Left lung (tissue), 10 donors: Measurements from ENCODE around the gene ENAH. TPM values are rescaled to one million over a fixed set of nuclear protein-coding genes. Genes with fewer than 3 reads are reported as not detected.

Experiments
- ATAC-seq: fragments of 200-7000 bp; cut with Tn5 transposase; one replicate; pipeline ENCODE4 v1.9.1; 2020; ENCODE audit warnings: moderate library complexity
- DNase-seq, 4 donors: peaks; one replicate each; pipeline ENCODE4 v3.0.0-alpha.2; 2013 to 2020
- H3K27ac ChIP-seq, 2 donors: fragments of 200-600 bp; sonication (generic) in 1 of 2; one replicate each; pipeline versions ENCODE4 v1.5.0 to v1.8.0; 2020 to 2021
- H3K27me3 ChIP-seq, 2 donors: fragments of 200-600 bp; sonication (generic) in 1 of 2; one replicate each; pipeline versions ENCODE4 v1.5.0 to v1.8.0; 2020 to 2021
- H3K36me3 ChIP-seq, 2 donors: fragments of 200-600 bp; sonication (generic) in 1 of 2; one replicate each; pipeline versions ENCODE4 v1.5.0 to v1.8.0; 2020 to 2021
- H3K4me1 ChIP-seq, 2 donors: fragments of 200-600 bp; one replicate each; pipeline ENCODE4 v1.8.0; 2021
- H3K4me3 ChIP-seq, 2 donors: fragments of 200-600 bp; sonication (generic) in 1 of 2; one replicate each; pipeline versions ENCODE4 v1.5.0 to v1.8.0; 2020 to 2021; ENCODE audit warnings: mild to moderate bottlenecking in 1 of 2
- H3K9me3 ChIP-seq, 2 donors: fragments of 200-600 bp; sonication (generic) in 1 of 2; one replicate each; pipeline versions ENCODE4 v1.5.0 to v1.8.0; 2020 to 2021
- intact Hi-C, 2 donors: fragments of 100-400 bp; cut with DNase I; formaldehyde crosslinking; loops; one replicate each; pipeline versions ENCODE4 v1.11.2 to v1.14.2; 2022
- polyA plus RNA-seq, 6 donors: library from polyadenylated mRNA; unstranded; fragments of 120-200 nt; gene quantifications; one replicate each; pipeline ENCODE4 v1.2.1, GENCODE V29; 2013; ENCODE audit not compliant: insufficient read length in 6 of 6
- total RNA-seq, 2 donors: library from RNA; stranded (reverse); fragmentation: NEBNext Ultra II Directional; extraction: Animal tissue kit (Norgen Biotek cat#: 25700); gene quantifications; one replicate each; pipeline ENCODE4 v1.2.1, GENCODE V29; 2021
- TF ChIP-seq, protein P1 (sequence below), 2 donors: fragments of 200-600 bp; sonication (generic) in 1 of 2; IDR thresholded peaks; one replicate each; pipeline versions ENCODE4 v1.5.0 to v1.8.0; 2021; ENCODE audit warnings: antibody characterized with exemption in 2 of 2
- donor health status: DM: no; HTN: yes; CAD: no.
- donor health status: DM: no; HTN: no; CAD: no.

ENAH gene
- total and polyA plus RNA-seq, 8 donors, result 106 to 255 (median 237) TPM

DNA sequence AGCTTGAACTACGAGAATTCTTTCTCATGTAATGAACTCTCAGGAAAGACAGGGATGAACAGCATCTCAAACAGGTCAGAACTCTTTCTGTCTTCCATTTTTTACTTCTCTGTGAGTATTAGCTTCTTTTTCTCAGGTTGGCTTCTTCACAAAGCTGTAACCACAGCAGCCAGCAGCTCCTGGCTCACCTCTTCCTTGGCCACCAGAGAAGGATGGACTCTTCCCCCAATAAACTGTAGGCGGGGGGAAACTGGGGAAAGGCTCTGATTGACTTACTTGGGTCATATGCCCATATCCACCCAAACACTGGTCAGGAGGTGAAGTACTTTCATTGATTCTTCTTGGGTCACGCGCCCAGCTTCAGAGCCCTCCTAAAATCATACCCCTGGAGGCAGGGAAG is 14.4 kb upstream of the ENAH start:
- H3K4me1 ChIP-seq, result no peaks in the 10 kb centered on the region
- TF ChIP-seq, protein P1, sequence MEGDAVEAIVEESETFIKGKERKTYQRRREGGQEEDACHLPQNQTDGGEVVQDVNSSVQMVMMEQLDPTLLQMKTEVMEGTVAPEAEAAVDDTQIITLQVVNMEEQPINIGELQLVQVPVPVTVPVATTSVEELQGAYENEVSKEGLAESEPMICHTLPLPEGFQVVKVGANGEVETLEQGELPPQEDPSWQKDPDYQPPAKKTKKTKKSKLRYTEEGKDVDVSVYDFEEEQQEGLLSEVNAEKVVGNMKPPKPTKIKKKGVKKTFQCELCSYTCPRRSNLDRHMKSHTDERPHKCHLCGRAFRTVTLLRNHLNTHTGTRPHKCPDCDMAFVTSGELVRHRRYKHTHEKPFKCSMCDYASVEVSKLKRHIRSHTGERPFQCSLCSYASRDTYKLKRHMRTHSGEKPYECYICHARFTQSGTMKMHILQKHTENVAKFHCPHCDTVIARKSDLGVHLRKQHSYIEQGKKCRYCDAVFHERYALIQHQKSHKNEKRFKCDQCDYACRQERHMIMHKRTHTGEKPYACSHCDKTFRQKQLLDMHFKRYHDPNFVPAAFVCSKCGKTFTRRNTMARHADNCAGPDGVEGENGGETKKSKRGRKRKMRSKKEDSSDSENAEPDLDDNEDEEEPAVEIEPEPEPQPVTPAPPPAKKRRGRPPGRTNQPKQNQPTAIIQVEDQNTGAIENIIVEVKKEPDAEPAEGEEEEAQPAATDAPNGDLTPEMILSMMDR (IDR thresholded peaks at IDR 0.05), result no peak
- H3K36me3 ChIP-seq, result no peaks in the 10 kb centered on the region
- no peak overlapping the region for H3K4me3 ChIP-seq
- no peaks in the 10 kb centered on the region for H3K9me3 ChIP-seq
- no peak for ATAC-seq
- no peaks in the 10 kb centered on the region for H3K27me3 ChIP-seq
- H3K27ac ChIP-seq, result no peak overlapping the region
- intact Hi-C loops, result no loop called here
- no peak for DNase-seq

DNA sequence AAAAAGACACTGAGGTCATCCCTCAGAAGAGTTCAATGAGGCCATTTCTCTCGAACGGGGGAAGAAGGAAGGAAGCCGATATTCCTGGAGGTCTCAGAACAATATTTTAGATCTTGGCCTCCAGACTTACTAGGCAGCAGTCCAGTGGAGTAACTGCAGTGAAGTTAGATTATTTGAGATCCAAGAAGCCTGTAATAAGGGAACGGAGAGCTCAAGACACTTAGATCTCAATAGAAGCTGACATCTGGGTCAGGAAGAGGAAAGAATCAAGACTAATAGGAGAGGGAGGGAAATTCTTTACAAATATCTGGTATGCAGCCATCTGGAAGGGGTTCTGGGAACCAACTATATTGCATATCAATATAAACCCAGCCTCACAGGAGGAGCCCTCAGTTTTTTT is 13.6 kb upstream of the ENAH start:
- TF ChIP-seq, protein P1 (IDR thresholded peaks at IDR 0.05), result no peak
- H3K27ac ChIP-seq, result no peak overlapping the region
- H3K27me3 ChIP-seq, result no peaks in the 10 kb centered on the region
- DNase-seq (no peak), ATAC-seq (no peak)
- intact Hi-C loops, result no loop called here
- no peaks in the 10 kb centered on the region for H3K9me3 ChIP-seq
- H3K36me3 ChIP-seq, result no peaks in the 10 kb centered on the region
- H3K4me3 ChIP-seq, result no peak overlapping the region
- H3K4me1 ChIP-seq, result no peaks in the 10 kb centered on the region

DNA sequence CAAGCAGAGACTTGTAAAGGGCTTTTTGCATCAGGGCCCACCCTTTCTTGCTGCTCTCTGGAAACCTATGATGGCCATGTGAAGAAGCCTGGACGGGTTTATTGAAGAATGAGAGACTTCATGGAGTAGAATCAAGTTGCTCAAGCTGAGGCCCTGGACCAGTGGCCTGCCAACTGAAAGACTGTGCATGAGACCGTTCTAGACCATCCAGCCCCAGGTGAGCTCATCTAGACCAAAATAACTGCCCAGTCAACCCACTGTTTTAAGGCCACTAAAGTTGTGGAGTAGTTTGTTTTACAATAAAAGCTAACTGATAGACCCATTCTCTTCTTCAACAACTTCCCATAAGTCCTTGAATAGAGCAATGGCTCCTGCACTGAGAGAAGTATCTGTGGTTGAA is 11.8 kb upstream of the ENAH start:
- ATAC-seq (no peak), DNase-seq (no peak)
- no peaks in the 10 kb centered on the region for H3K9me3 ChIP-seq
- H3K36me3 ChIP-seq, result peaks cover 0 to 3% of the 10 kb centered on the region in 2 donors
- no peak overlapping the region for H3K27ac ChIP-seq
- TF ChIP-seq, protein P1 (IDR thresholded peaks at IDR 0.05), result no peak
- H3K4me1 ChIP-seq, result peaks cover 4 to 9% of the 10 kb centered on the region in 2 donors
- H3K4me3 ChIP-seq, result no peak overlapping the region
- no peaks in the 10 kb centered on the region for H3K27me3 ChIP-seq
- intact Hi-C loops, result no loop called here

DNA sequence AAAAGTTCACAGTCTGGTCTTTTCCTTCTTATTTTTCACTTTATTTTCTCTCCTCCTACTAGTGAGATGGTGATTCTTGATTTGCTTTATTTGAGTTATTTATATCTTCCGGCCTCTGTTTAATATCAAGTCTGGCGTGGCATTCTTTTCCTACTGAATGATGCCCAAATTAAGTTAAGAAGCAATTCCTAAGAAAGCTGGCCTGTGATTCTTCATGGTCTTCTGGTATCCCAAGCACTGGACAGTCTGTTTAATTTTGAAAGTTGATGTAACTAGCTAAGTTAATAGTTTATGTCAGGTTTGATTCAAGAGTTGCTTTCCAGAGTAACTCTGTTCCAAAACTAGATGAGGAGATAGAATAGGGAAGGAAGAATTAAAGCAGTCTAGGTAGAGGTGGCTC is 9.2 kb upstream of the ENAH start:
- no peaks in the 10 kb centered on the region for H3K9me3 ChIP-seq
- ATAC-seq (no peak), DNase-seq (no peak)
- TF ChIP-seq, protein P1 (IDR thresholded peaks at IDR 0.05), result no peak
- H3K27ac ChIP-seq, result no peak overlapping the region
- peaks cover 4 to 9% of the 10 kb centered on the region in 2 donors for H3K4me1 ChIP-seq
- H3K36me3 ChIP-seq, result peaks cover 0 to 3% of the 10 kb centered on the region in 2 donors
- no peaks in the 10 kb centered on the region for H3K27me3 ChIP-seq
- intact Hi-C loops, result no loop called here
- no peak overlapping the region for H3K4me3 ChIP-seq

DNA sequence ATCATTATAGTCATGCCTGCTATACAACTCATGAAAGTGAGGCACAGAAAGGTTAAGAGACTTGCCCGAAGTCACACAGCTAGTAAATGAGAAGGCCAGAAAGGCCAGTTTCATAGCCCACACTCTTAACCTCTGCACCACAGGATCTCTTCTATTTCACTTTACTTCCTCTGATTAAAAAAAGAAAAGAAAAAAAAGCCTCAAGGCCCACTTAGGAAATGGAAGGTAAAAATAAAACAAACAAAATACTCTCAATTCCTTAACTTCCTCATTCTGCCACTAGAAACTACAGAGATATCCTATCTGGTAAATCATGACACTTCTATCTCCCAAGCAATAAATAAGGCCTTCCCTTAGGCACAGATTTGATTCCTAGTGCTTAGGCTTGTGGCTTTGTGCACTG is 7.6 kb upstream of the ENAH start:
- no peaks in the 10 kb centered on the region for H3K27me3 ChIP-seq
- H3K27ac ChIP-seq, result no peak overlapping the region
- H3K36me3 ChIP-seq, result peaks cover 0 to 3% of the 10 kb centered on the region in 2 donors
- no peak for DNase-seq
- no peaks in the 10 kb centered on the region for H3K9me3 ChIP-seq
- no peak overlapping the region for H3K4me3 ChIP-seq
- ATAC-seq, result no peak
- intact Hi-C loops, result no loop called here
- peaks cover 4 to 9% of the 10 kb centered on the region in 2 donors for H3K4me1 ChIP-seq
- TF ChIP-seq, protein P1 (IDR thresholded peaks at IDR 0.05), result no peak
